Activated CD8-positive, alpha-beta memory T cell treated with anti-CD3 and anti-CD28 coated beads for 1 hour (primary cell): ENCODE results near the gene MIF4GD.
"Not testable (repeated sequence)": the region's sequence is repeated elsewhere in the genome, so short reads cannot be mapped to it uniquely, and the experiment has no call there.

ENCODE experiments used
- DNase-seq, 2 donors: peaks; one replicate each; pipeline ENCODE4 v3.0.0-alpha.2; 2020; ENCODE audit warnings: low read depth in 1 of 2; ENCODE audit errors: extremely low read depth in 1 of 2

Gene MIF4GD

GRCh38 chr17:75288770-75289114, 17.7 kb upstream of the MIF4GD start:
- peak in 1 of 2 donors; percentile 6 for DNase-seq

GRCh38 chr17:75288359-75288758, 17.3 kb upstream of the MIF4GD start:
- no peak for DNase-seq

GRCh38 chr17:75287221-75287620, 16.2 kb upstream of the MIF4GD start:
- no peak for DNase-seq

- DNase-seq: no peak
Measured at GRCh38 chr17:75285123-75285522, 14.1 kb upstream of the MIF4GD start.

GRCh38 chr17:75280189-75280588, 9.2 kb upstream of the MIF4GD start:
- DNase-seq: not testable (repeated sequence)

GRCh38 chr17:75277664-75278071, 6.6 kb upstream of the MIF4GD start:
- no peak for DNase-seq

GRCh38 chr17:75273977-75274708, 3.1 kb upstream of the MIF4GD start:
- DNase-seq: no peak

GRCh38 chr17:75272848-75273184, 1.8 kb upstream of the MIF4GD start:
- DNase-seq: no peak

GRCh38 chr17:75271955-75272847, 1.2 kb upstream of the MIF4GD start:
- no peak for DNase-seq

- DNase-seq: peak; percentile 60 to 84
Measured at GRCh38 chr17:75271233-75271954, 363 bp upstream of the MIF4GD start.

GRCh38 chr17:75270218-75270965, 639 bp downstream of the MIF4GD start:
- DNase-seq: peak in 1 of 2 donors; percentile 26

- DNase-seq: no peak
Measured at GRCh38 chr17:75269844-75270217, 1.2 kb downstream of the MIF4GD start.

GRCh38 chr17:75267411-75268232, 3.4 kb downstream of the MIF4GD start:
- no peak for DNase-seq

- no peak for DNase-seq
Measured at GRCh38 chr17:75267153-75267410, 3.9 kb downstream of the MIF4GD start.

- DNase-seq: no peak
Measured at GRCh38 chr17:75266316-75267152, 4.5 kb downstream of the MIF4GD start.

GRCh38 chr17:75265614-75266315, 5.3 kb downstream of the MIF4GD start:
- no peak for DNase-seq

- no peak for DNase-seq
Measured at GRCh38 chr17:75263055-75263454, 8.0 kb downstream of the MIF4GD start.

GRCh38 chr17:75262112-75262606, 8.9 kb downstream of the MIF4GD start:
- no peak for DNase-seq
